ENCODE measurements around the gene LHFPL6. TPM values are rescaled to one million over a fixed set of nuclear protein-coding genes. Genes with fewer than 3 reads are reported as not detected.

LHFPL6 gene
- polyA plus RNA-seq, 3 donors: 26.8 to 37.5 (median 30.8) TPM

DNA sequence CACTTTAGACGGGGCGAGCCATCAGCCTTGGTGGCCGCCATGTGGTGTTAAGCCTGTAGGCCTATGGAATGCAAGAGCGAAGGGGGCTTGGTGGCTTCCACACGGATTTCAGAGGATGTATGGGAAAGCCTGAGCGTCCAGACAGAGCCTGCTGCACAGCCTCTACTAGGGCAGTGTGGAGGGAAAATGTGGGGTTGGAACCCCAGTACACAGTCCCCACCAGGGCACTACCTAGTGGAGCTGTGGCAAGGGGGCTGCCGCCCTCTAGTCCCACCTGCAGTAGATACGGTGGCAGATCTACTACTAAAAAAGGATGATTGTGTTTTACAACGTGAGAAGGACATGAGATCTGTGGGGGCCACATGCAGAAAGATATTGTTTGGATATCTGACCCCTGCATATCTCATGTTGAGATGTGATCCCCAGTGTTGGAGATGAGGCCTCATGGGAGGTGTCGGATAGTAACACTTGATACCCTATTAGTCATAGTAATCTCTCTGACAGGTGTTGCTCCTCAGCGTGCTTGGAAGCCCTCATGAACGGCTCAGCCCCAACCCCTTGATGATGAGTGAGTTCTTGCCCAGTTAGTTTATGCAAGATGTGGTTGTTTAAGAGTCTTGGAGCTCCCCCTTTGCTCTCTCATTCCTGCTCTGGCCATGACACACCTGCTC, 45.6 kb downstream of the LHFPL6 start:
- DNase-seq: no peak

- no peak for DNase-seq
Observed at GRCh38 chr13:39556866-39557265, 46.1 kb downstream of the LHFPL6 start.

DNA sequence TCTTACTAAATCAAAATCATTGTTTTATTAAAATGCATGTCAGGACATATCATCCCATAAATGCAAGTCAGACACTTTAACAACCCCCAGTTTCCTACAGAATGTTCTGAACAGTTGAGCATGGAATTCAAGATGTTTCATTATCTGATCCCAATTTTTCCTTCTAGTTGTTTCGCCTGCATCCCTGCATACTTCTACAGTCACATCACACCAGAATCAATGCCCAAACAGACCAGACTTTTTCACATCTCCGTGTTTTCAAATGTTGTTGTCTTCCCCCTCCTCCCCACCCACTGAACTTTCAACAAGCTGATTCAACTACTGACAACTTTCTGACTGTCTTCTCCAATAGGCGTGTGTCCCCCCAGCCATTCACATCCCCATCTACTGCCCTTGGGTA, 48.6 kb downstream of the LHFPL6 start:
- no peak for DNase-seq

DNA sequence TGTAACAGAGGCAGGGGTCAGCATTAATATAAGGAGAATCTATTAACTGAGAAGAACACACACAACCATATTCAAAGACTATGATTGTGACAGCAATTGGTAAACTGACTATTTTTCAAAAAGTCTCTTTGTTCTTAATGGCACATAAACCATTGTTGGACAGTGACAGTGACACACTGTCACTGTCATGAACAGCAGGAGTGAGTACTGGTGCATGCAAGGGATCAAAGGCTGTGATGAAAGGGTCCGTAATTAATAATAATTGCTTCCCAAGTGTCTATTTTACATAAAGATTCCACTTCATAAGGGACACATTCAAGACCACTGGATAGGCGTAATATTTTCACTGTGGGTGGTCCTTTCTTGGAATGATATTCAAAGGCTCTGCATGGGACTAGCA, 50.7 kb downstream of the LHFPL6 start:
- no peak for DNase-seq

DNA sequence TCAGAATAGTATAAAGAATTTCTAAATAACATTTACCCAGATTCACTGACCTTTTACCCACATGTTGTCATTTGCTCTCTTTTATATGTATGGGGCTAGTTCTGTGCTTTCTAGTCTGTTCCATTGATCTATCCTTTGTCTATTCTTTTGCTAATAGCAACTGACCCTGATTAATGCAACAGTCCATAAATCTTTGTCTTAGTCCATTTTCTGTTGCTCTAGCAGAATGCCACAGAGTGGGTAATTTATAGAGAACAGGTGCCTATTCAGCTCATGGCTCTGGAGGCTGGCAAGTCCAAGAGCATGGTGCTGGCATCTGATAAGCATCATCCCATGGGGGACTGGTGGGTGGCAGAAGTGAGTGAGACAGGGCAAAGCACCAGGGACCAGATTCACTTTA, 52.1 kb downstream of the LHFPL6 start:
- no peak for DNase-seq

DNA sequence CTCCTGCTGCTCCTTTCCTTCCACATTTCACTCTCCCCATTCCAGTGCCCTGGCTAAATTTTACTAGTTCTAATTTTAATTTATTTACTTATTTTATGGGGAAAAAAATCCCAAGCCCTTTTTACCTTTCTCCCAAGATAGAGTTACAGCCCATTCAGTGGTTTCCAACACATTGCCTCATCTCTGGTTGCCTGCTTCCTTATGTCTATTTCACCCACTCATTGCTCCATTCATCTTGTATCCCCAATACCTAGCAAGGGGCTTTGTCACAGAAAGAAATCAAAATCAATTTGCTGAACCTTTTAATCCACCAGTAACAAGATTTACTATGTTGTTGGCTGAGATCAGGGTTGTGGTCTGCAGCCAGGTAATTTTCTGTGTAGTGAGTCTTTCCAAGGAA, 55.9 kb downstream of the LHFPL6 start:
- DNase-seq: no peak

- no peak for DNase-seq
Observed at GRCh38 chr13:39542361-39542760, 60.6 kb downstream of the LHFPL6 start.

- no peak for DNase-seq
Observed at GRCh38 chr13:39540929-39541605, 61.9 kb downstream of the LHFPL6 start.

GRCh38 chr13:39538816-39539790, 63.9 kb downstream of the LHFPL6 start:
- no peak for DNase-seq

DNA sequence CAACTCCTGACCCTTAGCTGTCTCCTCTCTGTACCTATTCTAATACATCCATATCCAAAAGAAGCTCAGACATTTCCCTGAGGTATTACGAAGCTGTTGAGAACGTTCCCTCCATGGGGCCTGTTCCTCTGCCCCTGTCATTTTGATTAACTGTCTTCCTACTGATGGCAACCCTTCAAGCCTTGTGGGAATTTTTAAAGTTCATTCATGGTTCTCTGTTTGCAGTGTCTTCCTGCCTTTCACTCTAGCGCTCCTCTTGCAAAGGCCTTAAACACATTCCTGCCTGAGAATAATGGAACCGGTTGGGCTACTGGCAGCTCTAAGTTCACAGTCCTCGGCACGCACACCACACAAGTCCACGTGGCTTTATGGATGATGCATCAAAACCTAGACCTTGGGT, 66.1 kb downstream of the LHFPL6 start:
- DNase-seq: no peak

GRCh38 chr13:39536274-39536673, 66.7 kb downstream of the LHFPL6 start:
- no peak for DNase-seq

- no peak for DNase-seq
Observed at GRCh38 chr13:39533651-39534150, 69.3 kb downstream of the LHFPL6 start.

GRCh38 chr13:39531646-39532045, 71.3 kb downstream of the LHFPL6 start:
- no peak for DNase-seq

DNA sequence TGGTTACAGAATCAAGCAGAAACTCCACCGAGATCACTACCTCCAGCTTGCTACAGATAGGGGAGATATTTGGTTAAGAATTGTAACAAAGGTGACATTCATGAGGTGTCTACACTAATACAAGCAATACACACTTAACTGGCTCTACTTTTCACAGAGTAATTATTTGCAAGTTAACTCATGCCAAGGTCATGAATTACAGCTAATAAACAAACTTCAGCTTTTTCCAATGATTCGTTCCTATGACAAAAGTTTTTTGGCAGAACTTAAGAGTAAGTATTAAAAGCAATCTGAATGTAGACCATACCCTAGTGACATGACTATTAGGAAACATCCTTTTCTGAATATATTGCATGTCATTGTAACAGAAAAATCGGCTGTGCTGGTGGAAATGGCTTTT, 72.1 kb downstream of the LHFPL6 start:
- DNase-seq: no peak

DNA sequence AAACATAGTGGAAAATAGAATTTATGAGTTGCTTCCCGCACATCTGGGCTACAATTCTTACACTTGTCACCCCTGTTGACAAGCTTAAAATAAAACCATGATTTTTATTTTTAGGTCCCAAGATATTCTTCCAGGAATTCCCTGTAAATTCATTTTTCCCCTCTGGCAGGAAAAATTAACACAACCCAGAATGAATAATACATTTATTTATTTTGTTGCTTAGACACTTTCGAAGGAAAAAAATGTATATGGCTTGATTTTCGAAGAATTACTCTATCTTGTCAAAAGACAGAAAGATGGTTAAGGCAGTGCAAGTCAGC, 74.4 kb downstream of the LHFPL6 start:
- DNase-seq: no peak

GRCh38 chr13:39527961-39528660, 74.9 kb downstream of the LHFPL6 start:
- DNase-seq: no peak

DNA sequence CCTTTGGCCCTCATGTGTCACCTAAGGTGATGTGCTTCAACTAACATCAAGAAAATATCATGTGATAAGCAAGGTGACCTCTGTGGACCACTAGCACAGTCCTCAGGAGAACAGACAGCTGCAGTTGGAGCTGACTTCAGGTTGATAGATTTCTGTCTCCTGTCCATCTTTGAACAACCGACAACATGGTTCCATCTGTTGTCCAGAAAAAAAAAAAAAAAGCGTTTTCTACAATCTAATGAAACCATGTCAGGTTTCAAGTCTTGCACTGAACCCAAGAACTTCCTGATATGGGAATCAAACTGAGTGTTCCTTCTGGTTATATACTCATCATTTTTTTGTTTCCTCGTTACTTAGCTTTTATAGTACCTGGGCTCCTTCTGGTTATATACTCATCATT, 75.7 kb downstream of the LHFPL6 start:
- no peak for DNase-seq

GRCh38 chr13:39526499-39526898, 76.5 kb downstream of the LHFPL6 start:
- DNase-seq: no peak

DNA sequence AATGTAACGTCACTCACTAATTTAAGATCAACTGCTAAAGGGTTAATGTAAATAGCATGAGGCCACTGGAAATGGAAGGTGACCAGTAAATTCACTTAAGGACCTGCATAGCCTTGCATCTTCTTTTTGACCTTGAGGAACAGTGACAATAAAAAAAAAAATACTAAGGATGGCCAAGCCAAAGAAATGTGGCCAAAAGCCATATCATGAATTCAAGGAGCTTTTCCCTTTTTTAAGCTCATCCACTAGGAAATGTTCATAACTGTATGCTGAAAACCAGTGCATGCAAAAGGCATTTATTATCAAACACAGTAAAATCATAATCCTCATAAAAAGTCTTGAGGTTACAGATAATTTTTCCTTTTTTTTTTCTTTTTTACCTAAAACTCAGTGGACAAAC, 77.5 kb downstream of the LHFPL6 start:
- no peak for DNase-seq

DNA sequence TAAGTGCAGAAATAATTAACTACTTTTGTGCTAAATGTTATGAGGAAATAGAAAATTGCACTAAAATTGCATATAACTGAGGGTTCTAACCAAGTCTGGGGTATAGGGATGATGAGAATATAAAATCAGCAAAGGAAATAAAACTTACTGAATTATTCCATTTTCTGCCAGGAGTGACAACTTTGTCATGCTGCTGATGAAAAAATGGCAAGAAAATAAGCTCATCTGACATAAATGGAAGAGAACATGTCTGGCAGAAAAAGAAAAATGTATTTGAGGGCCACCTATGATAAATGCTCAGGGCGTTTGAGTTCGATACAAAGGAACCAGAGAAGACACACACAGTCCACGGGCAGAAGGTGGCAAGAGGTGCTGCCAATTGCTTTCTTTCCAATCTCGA, 78.2 kb downstream of the LHFPL6 start:
- no peak for DNase-seq

- no peak for DNase-seq
Observed at GRCh38 chr13:39522329-39522728, 80.7 kb downstream of the LHFPL6 start.

GRCh38 chr13:39521701-39522100, 81.3 kb downstream of the LHFPL6 start:
- no peak for DNase-seq

All from renal pelvis (tissue), 4 donors.